Thoracic aorta (tissue), 2 donors: ENCODE data around the gene OR4E2. TPM values are rescaled to one million over a fixed set of nuclear protein-coding genes. Genes with fewer than 3 reads are reported as not detected.

Experiments used
- ATAC-seq: fragments of 150-250 bp; one replicate; pipeline ENCODE4 v1.8.0; 2017; ENCODE audit warnings: low read depth; ENCODE audit not compliant: insufficient number of reproducible peaks, low FRiP score
- DNase-seq: peaks from one replicate; pipeline ENCODE4 v3.0.0-alpha.2; 2020; ENCODE audit warnings: low spot score
- H3K27ac ChIP-seq, 2 donors: fragments of 200-600 bp; sonication (generic); 1 replicate in 1 of 2; 2 replicates in 1 of 2; pipeline ENCODE4 v1.5.1; 2016; ENCODE audit warnings: mild to moderate bottlenecking in 2 of 2, moderate library complexity in 2 of 2
- H3K27me3 ChIP-seq: fragments of 200-600 bp; sonication (generic); replicated peaks from 2 replicates; pipeline ENCODE4 v1.6.0; 2016; ENCODE audit warnings: mild to moderate bottlenecking; ENCODE audit not compliant: insufficient read depth
- H3K36me3 ChIP-seq: fragments of 200-600 bp; sonication (generic); one replicate; pipeline ENCODE4 v1.5.1; 2016
- H3K4me1 ChIP-seq, 2 donors: fragments of 200-600 bp; sonication (generic); 1 replicate in 1 of 2; 2 replicates in 1 of 2; pipeline versions ENCODE4 v1.5.1 to v1.6.0; 2016; ENCODE audit warnings: low read depth in 2 of 2, mild to moderate bottlenecking in 1 of 2; ENCODE audit not compliant: control insufficient read depth in 1 of 2
- H3K4me3 ChIP-seq: fragments of 200-600 bp; sonication (generic); 2 replicates; pipeline ENCODE4 v1.5.1; 2016; ENCODE audit warnings: mild to moderate bottlenecking
- H3K9me3 ChIP-seq: fragments of 200-600 bp; sonication (generic); 2 replicates; pipeline ENCODE4 v1.5.1; 2016
- CTCF ChIP-seq: fragments of 200-600 bp; sonication (generic); IDR thresholded peaks from one replicate; pipeline ENCODE4 v1.5.1; 2019; ENCODE audit warnings: antibody characterized with exemption
- total RNA-seq, 2 donors: library from RNA; depleted of rRNA; stranded (reverse); fragments of >200 nt; gene quantifications; one replicate each; pipeline versions ENCODE4 v1.1.0 to v1.2.3, GENCODE V29; 2016

Gene OR4E2
- total RNA-seq, 2 donors from 2014 or later = not detected

DNA sequence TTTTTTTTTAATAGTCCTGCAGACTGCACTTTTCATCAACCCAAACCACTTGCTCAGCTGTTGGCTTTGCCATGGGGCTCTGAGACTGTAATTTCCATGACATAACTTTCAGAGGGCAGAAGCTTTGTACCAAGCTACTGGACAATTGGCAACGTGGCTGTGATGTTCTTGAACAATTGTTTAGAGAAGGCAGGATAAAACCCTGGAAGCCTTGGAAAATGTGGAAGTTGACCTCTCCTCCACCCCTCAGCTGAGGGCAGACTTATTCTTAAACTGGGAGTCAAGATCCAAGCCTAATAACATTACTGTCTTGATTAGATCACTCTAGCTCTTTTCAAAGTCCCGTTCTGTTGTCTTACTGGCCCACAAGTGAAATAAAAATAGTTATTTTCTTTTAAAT is 17.7 kb downstream of the OR4E2 start:
- H3K9me3 ChIP-seq = peaks cover 3% of the 10 kb centered on the region
- TF ChIP-seq CTCF = no peak
- no peaks in the 10 kb centered on the region for H3K27me3 ChIP-seq
- ATAC-seq (no peak), DNase-seq (no peak)
- H3K4me3 ChIP-seq = no peak overlapping the region
- no peaks in the 10 kb centered on the region for H3K4me1 ChIP-seq
- H3K27ac ChIP-seq = no peak overlapping the region
- H3K36me3 ChIP-seq = no peaks in the 10 kb centered on the region

GRCh38 chr14:21672116-21672515 is 18.5 kb downstream of the OR4E2 start:
- Histone ChIP-seq H3K27ac (no peak overlapping the region), H3K9me3 (peaks cover 3% of the 10 kb centered on the region), H3K36me3 (no peaks in the 10 kb centered on the region), H3K27me3 (no peaks in the 10 kb centered on the region), H3K4me1 (no peaks in the 10 kb centered on the region), H3K4me3 (no peak overlapping the region)
- no peak for ATAC-seq
- DNase-seq = no peak
- TF ChIP-seq CTCF = no peak

GRCh38 chr14:21673718-21674117 is 20.1 kb downstream of the OR4E2 start, which contains the start of gene OR4E1:
OR4E1 (minus strand) TSS chr14:21673818; CDS start chr14:21670935, 2,883 bp downstream.
- H3K4me1 ChIP-seq = no peaks in the 10 kb centered on the region
- no peak for TF ChIP-seq CTCF
- no peak for ATAC-seq

GRCh38 chr14:21675566-21675965 is 21.9 kb downstream of the OR4E2 start:
- Histone ChIP-seq H3K27me3 (no peaks in the 10 kb centered on the region), H3K36me3 (no peaks in the 10 kb centered on the region), H3K4me1 (no peaks in the 10 kb centered on the region), H3K4me3 (no peak overlapping the region), H3K9me3 (peaks cover 3% of the 10 kb centered on the region), H3K27ac (no peak overlapping the region)
- DNase-seq (no peak), ATAC-seq (no peak)
- TF ChIP-seq CTCF = no peak

More at GRCh38 chr14:21673718-21674117, 20.1 kb downstream of the OR4E2 start, which contains the start of gene OR4E1:
- Histone ChIP-seq H3K9me3 (peaks cover 3% of the 10 kb centered on the region), H3K36me3 (no peaks in the 10 kb centered on the region), H3K27me3 (no peaks in the 10 kb centered on the region), H3K4me3 (no peak within 1 kb of the TSS), H3K27ac (no peak within 1 kb of the TSS)
- DNase-seq = no peak

DNA sequence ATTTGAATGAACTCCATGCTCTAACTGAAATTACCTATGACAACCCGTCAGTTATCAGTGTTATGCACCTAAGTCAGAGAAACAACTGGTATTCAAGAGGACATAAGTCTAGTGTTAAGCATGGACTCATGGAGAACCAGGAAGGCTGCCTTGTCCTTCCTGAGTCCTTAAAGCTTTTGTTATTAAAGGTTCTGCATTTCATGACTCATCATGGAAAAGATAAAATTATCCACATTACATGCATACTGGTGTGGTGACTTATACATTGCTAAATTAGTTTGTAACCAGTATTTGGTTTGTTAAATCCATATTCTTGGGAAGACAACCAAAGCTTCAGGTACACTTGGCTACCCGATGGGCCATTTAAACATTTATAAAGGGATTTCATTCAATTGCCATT is 26.4 kb downstream of the OR4E2 start:
- H3K4me1 ChIP-seq = no peaks in the 10 kb centered on the region
- H3K27ac ChIP-seq = no peak overlapping the region
- H3K9me3 ChIP-seq = peaks cover 3% of the 10 kb centered on the region
- DNase-seq (no peak), ATAC-seq (no peak)
- H3K27me3 ChIP-seq = no peaks in the 10 kb centered on the region
- no peak overlapping the region for H3K4me3 ChIP-seq
- TF ChIP-seq CTCF = no peak
- no peaks in the 10 kb centered on the region for H3K36me3 ChIP-seq
